ENCODE measurements around the gene ATP1A2. TPM values are rescaled to one million over a fixed set of nuclear protein-coding genes. Genes with fewer than 3 reads are reported as not detected.

ATP1A2 gene
- total and polyA plus RNA-seq, 10 of the 15 experiments (the other 5 are each of a cell fraction or from before 2014, with no cell fraction given): 0.15 TPM; not detected in 9

DNA sequence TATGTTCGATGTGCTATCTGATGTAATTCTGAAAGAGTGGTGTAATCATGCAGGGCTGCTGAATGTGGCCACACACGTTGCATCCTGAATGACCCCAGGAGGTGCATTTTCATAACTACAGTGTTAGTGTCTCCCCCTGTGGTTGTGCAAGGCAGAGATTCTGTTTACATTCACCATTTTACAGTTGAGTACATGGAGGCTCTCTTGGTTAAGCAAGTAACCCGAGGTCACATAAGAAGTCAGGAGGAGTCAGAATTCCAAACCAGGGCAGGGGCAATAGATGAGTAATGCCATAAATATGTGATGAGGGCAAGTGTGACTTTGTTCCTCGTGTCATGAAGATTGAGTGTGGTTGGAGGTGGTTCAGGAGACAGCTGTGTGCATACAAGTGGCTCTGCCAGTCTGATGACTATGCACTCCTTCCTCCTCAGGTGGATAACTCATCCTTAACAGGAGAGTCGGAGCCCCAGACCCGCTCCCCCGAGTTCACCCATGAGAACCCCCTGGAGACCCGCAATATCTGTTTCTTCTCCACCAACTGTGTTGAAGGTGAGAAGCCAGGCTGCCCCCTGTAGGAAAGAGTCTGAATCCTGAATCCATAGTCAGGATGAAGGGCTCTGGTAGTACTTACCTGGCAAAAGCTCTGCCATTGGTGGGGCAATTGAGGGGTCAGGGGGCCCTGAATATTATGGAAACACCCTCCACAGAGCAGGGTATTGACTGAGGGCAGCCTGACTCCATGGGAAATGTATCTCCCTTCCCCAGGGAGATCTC is 9.3 kb downstream of the ATP1A2 start:
- no peaks in the 10 kb centered on the region for H3K79me2 ChIP-seq (ENCODE audit: control insufficient read depth, insufficient read depth, low read length)
- no peaks in the 10 kb centered on the region for H3K4me1 ChIP-seq (ENCODE audit: control insufficient read depth, insufficient read depth, low read length)
- H3K9ac ChIP-seq (ENCODE audit: control insufficient read depth, insufficient read depth, low read length): no peak overlapping the region
- SMC1A ChIA-PET (ENCODE audit: uncharacterized antibody, unreplicated experiment): interaction anchor here (1.0 to 1.3 kb wide), 2 partner anchors 37 to 639 kb away, joined by 3 read pairs; no protein-coding TSS in a partner anchor
- no peaks in the 10 kb centered on the region for H3K36me3 ChIP-seq (ENCODE audit: control insufficient read depth in 2 of 2, insufficient read depth in 2 of 2, low read length in 1 of 2)
- CTCF ChIA-PET: no interaction called here
- H3K9me3 ChIP-seq (replicated peaks; ENCODE audit: control insufficient read depth, insufficient read depth, low read length): no peaks in the 10 kb centered on the region
- no peak overlapping the region for H3K4me3 ChIP-seq
- no peak overlapping the region for H3K27ac ChIP-seq (ENCODE audit: control insufficient read depth, insufficient read depth)
- no peak overlapping the region for H2AFZ ChIP-seq (ENCODE audit: control insufficient read depth, low read depth, low read length)
- intact Hi-C loops (cut with micrococcal nuclease; ENCODE audit: unreplicated experiment) (no loop called here), in situ Hi-C loops (cut with MboI) (no loop called here)
- FAIRE-seq (no peak), DNase-seq (ENCODE audit: low read depth, low spot score) (no peak), ATAC-seq (no peak)
- POLR2A ChIA-PET: no interaction called here
- WGBS (ENCODE audit: insufficient coverage, insufficient replicate concordance, low lambda C conversion rate, missing lambda C conversion rate): 21% methylated on average over 8 of the region's 8 CpGs
- RAD21 ChIA-PET (ENCODE audit: unreplicated experiment): no interaction called here
- no TSS peak for BruUV-seq (replicated peaks)
- TF ChIP-seq RUNX3 (IDR thresholded peaks at IDR 0.05; ENCODE audit: low read length) (no peak), SIN3A (IDR thresholded peaks at IDR 0.05; ENCODE audit: low read depth, low read length) (no peak), MYB (IDR thresholded peaks at IDR 0.05; ENCODE audit: borderline replicate concordance, low read depth, low read length) (no peak), SIX5 (IDR thresholded peaks at IDR 0.05; ENCODE audit: low read depth, low read length, severe bottlenecking) (no peak)
- H4K20me1 ChIP-seq (ENCODE audit: control insufficient read depth, insufficient read depth): no peaks in the 10 kb centered on the region
- H3K4me2 ChIP-seq (ENCODE audit: control insufficient read depth, insufficient read depth): no peak overlapping the region
- H3K27me3 ChIP-seq (replicated peaks in 1 of 2; ENCODE audit: control insufficient read depth in 2 of 2, insufficient read depth in 2 of 2, low read length in 1 of 2): no peaks in the 10 kb centered on the region; a peak in 1 of 4 replicates

DNA sequence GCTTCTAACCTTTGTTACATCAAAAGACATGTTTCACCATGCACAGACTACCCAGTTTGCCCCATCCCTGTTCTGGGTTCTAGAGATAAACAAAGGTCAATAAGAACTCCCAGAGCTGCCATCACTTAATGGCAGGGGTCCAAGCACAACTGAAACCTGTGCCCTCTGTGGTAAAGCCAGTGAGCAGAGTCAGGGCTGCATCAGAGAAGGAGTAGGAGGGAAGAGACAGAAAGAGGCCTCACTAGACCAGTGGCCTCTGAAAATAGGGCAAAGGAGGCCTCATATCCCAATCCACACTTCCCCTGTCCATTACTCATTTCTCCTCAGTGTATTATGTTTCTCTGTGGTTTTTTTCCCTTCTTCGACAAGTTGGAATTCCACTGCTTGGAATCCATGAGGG is 10.2 kb downstream of the ATP1A2 start:
- no peak for FAIRE-seq
- TF ChIP-seq MEF2B (IDR thresholded peaks at IDR 0.05; ENCODE audit: partially characterized antibody, poor library complexity, severe bottlenecking) (no peak), RUNX3 (IDR thresholded peaks at IDR 0.05; ENCODE audit: low read length) (no peak), SUZ12 (IDR thresholded peaks at IDR 0.05; ENCODE audit: unreplicated experiment) (no peak), IRF4 (IDR thresholded peaks at IDR 0.05; ENCODE audit: low read depth, low read length) (no peak), TCF3 (IDR thresholded peaks at IDR 0.05; ENCODE audit: borderline replicate concordance, insufficient read depth, low read depth, low read length) (no peak), FOXM1 (IDR thresholded peaks at IDR 0.05; ENCODE audit: low read depth, low read length) (no peak), BCL11A (IDR thresholded peaks at IDR 0.05; ENCODE audit: low read depth, low read length) (no peak), TARDBP (IDR thresholded peaks at IDR 0.05; ENCODE audit: borderline replicate concordance) (no peak), SMC3 (IDR thresholded peaks at IDR 0.05; ENCODE audit: borderline replicate concordance, low read length) (no peak)
- TF ChIP-seq, protein P1, sequence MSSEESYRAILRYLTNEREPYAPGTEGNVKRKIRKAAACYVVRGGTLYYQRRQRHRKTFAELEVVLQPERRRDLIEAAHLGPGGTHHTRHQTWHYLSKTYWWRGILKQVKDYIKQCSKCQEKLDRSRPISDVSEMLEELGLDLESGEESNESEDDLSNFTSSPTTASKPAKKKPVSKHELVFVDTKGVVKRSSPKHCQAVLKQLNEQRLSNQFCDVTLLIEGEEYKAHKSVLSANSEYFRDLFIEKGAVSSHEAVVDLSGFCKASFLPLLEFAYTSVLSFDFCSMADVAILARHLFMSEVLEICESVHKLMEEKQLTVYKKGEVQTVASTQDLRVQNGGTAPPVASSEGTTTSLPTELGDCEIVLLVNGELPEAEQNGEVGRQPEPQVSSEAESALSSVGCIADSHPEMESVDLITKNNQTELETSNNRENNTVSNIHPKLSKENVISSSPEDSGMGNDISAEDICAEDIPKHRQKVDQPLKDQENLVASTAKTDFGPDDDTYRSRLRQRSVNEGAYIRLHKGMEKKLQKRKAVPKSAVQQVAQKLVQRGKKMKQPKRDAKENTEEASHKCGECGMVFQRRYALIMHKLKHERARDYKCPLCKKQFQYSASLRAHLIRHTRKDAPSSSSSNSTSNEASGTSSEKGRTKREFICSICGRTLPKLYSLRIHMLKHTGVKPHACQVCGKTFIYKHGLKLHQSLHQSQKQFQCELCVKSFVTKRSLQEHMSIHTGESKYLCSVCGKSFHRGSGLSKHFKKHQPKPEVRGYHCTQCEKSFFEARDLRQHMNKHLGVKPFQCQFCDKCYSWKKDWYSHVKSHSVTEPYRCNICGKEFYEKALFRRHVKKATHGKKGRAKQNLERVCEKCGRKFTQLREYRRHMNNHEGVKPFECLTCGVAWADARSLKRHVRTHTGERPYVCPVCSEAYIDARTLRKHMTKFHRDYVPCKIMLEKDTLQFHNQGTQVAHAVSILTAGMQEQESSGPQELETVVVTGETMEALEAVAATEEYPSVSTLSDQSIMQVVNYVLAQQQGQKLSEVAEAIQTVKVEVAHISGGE (CRISPR knock-in tag; IDR thresholded peaks at IDR 0.05): no peak
- TF ChIP-seq, protein P2, sequence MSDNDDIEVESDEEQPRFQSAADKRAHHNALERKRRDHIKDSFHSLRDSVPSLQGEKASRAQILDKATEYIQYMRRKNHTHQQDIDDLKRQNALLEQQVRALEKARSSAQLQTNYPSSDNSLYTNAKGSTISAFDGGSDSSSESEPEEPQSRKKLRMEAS (IDR thresholded peaks at IDR 0.05; ENCODE audit: low read depth, low read length): no peak

More for the DNA sequence above, 10.2 kb downstream of the ATP1A2 start:
- POLR2A ChIA-PET: no interaction called here
- Histone ChIP-seq H3K9ac (ENCODE audit: control insufficient read depth, insufficient read depth, low read length) (no peak overlapping the region), H3K4me2 (ENCODE audit: control insufficient read depth, insufficient read depth) (no peak overlapping the region), H2AFZ (ENCODE audit: control insufficient read depth, low read depth, low read length) (no peak overlapping the region), H4K20me1 (ENCODE audit: control insufficient read depth, insufficient read depth) (no peaks in the 10 kb centered on the region), H3K9me3 (replicated peaks; ENCODE audit: control insufficient read depth, insufficient read depth, low read length) (no peaks in the 10 kb centered on the region), H3K79me2 (ENCODE audit: control insufficient read depth, insufficient read depth, low read length) (no peaks in the 10 kb centered on the region), H3K27ac (ENCODE audit: control insufficient read depth, insufficient read depth) (no peak overlapping the region), H3K27me3 (replicated peaks in 1 of 2; ENCODE audit: control insufficient read depth in 2 of 2, insufficient read depth in 2 of 2, low read length in 1 of 2) (peaks cover 0 to 2% of the 10 kb centered on the region in 2 experiments; a peak in 1 of 4 replicates), H3K4me1 (ENCODE audit: control insufficient read depth, insufficient read depth, low read length) (no peaks in the 10 kb centered on the region), H3K36me3 (ENCODE audit: control insufficient read depth in 2 of 2, insufficient read depth in 2 of 2, low read length in 1 of 2) (no peaks in the 10 kb centered on the region), H3K4me3 (no peak overlapping the region)
- SMC1A ChIA-PET (ENCODE audit: uncharacterized antibody, unreplicated experiment): interaction anchor here (0.8 to 1.3 kb wide), 2 partner anchors 21 to 36 kb away, joined by 3 read pairs; no protein-coding TSS in a partner anchor
- RAD21 ChIA-PET (ENCODE audit: unreplicated experiment): no interaction called here
- DNase-seq (ENCODE audit: low read depth, low spot score) (no peak), ATAC-seq (no peak)
- CTCF ChIA-PET: interaction anchor here (1.0 to 1.2 kb wide), 2 partner anchors 33 to 40 kb away, joined by 3 to 4 read pairs; no protein-coding TSS in a partner anchor
- in situ Hi-C loops (cut with MboI) (no loop called here), intact Hi-C loops (cut with micrococcal nuclease; ENCODE audit: unreplicated experiment) (no loop called here)
- no TSS peak for BruUV-seq (replicated peaks)
- 42% methylated on average over 1 of the region's 1 CpG for WGBS (ENCODE audit: insufficient coverage, insufficient replicate concordance, low lambda C conversion rate, missing lambda C conversion rate)
